ENCODE data around the gene TMEM255A.

TMEM255A gene

GRCh38 chrX:120281021-120281624 lies 30.1 kb downstream of the TMEM255A start:
- H3K4me2 ChIP-seq (ENCODE audit: insufficient read depth, low read length, poor library complexity, severe bottlenecking): no peak overlapping the region
- no peak overlapping the region for H3K4me3 ChIP-seq (ENCODE audit: low read length in 2 of 2)
- H4K8ac ChIP-seq (ENCODE audit: low read depth, low read length): no peak overlapping the region
- H3K4ac ChIP-seq (ENCODE audit: low read length): no peak overlapping the region
- H3K36me3 ChIP-seq (replicated peaks in 1 of 2; ENCODE audit: control insufficient read depth in 2 of 2, insufficient read depth in 2 of 2, low read length in 2 of 2): no peaks in the 10 kb centered on the region
- no peak overlapping the region for H2BK120ac ChIP-seq (ENCODE audit: low read depth, low read length)
- H2AK5ac ChIP-seq (ENCODE audit: low read depth, low read length): no peak overlapping the region
- no CpG with 5 or more reads among the region's 10 CpGs for WGBS, 2 donors (ENCODE audit: extremely low coverage in 2 of 2, insufficient read length in 2 of 2, insufficient replicate concordance in 1 of 2)
- no peak overlapping the region for H2BK15ac ChIP-seq (ENCODE audit: low read length)
- no peaks in the 10 kb centered on the region for H3K9me3 ChIP-seq (replicated peaks in 1 of 2; ENCODE audit: control insufficient read depth in 2 of 2, insufficient read depth in 1 of 2, low read depth in 1 of 2, low read length in 2 of 2)
- H3K27me3 ChIP-seq (ENCODE audit: control insufficient read depth in 3 of 3, insufficient read depth in 3 of 3, low read depth in 1 of 3, low read length in 3 of 3): peaks cover 0 to 50% (median 0%) of the 10 kb centered on the region in 3 experiments
- no peak overlapping the region for H2BK5ac ChIP-seq (ENCODE audit: low read length)
- DNase-seq (ENCODE audit: low spot score): no peak
- no peak overlapping the region for H3K9ac ChIP-seq (ENCODE audit: low read depth, low read length, poor library complexity)
- no peak overlapping the region for H3K23ac ChIP-seq (ENCODE audit: low read depth, low read length, poor library complexity)
- no peak overlapping the region for H3K14ac ChIP-seq (ENCODE audit: low read length)
- H3K27ac ChIP-seq (replicated peaks; ENCODE audit: low read length): no peak overlapping the region
- no peak overlapping the region for H4K91ac ChIP-seq (ENCODE audit: low read depth, low read length, poor library complexity)
- no peak overlapping the region for H2BK12ac ChIP-seq (ENCODE audit: low read length)
- H3K18ac ChIP-seq (ENCODE audit: low read length): no peak overlapping the region
- H2AFZ ChIP-seq (ENCODE audit: low read length): no peak overlapping the region
- H3K79me1 ChIP-seq (ENCODE audit: low read depth, low read length): no peaks in the 10 kb centered on the region
- no peaks in the 10 kb centered on the region for H3K4me1 ChIP-seq (ENCODE audit: control insufficient read depth in 2 of 2, insufficient read depth in 1 of 2, low read depth in 1 of 2, low read length in 2 of 2)

GRCh38 chrX:120274958-120275357 lies 36.3 kb downstream of the TMEM255A start:
- peaks cover 0 to 9% (median 0%) of the 10 kb centered on the region in 3 experiments for H3K27me3 ChIP-seq (ENCODE audit: control insufficient read depth in 3 of 3, insufficient read depth in 3 of 3, low read depth in 1 of 3, low read length in 3 of 3)
- no peak overlapping the region for H3K23ac ChIP-seq (ENCODE audit: low read depth, low read length, poor library complexity)
- no peak overlapping the region for H2BK5ac ChIP-seq (ENCODE audit: low read length)
- no peak overlapping the region for H3K14ac ChIP-seq (ENCODE audit: low read length)
- DNase-seq (ENCODE audit: low spot score): no peak
- H2BK15ac ChIP-seq (ENCODE audit: low read length): no peak overlapping the region
- no peak overlapping the region for H3K9ac ChIP-seq (ENCODE audit: low read depth, low read length, poor library complexity)
- no peak overlapping the region for H3K18ac ChIP-seq (ENCODE audit: low read length)
- H4K8ac ChIP-seq (ENCODE audit: low read depth, low read length): no peak overlapping the region
- H2BK12ac ChIP-seq (ENCODE audit: low read length): no peak overlapping the region
- no peak overlapping the region for H3K4ac ChIP-seq (ENCODE audit: low read length)
- H3K27ac ChIP-seq (replicated peaks; ENCODE audit: low read length): no peak overlapping the region
- no CpG with 5 or more reads among the region's 2 CpGs for WGBS, 2 donors (ENCODE audit: extremely low coverage in 2 of 2, insufficient read length in 2 of 2, insufficient replicate concordance in 1 of 2)
- H3K79me1 ChIP-seq (ENCODE audit: low read depth, low read length): no peaks in the 10 kb centered on the region
- no peak overlapping the region for H3K4me2 ChIP-seq (ENCODE audit: insufficient read depth, low read length, poor library complexity, severe bottlenecking)
- H3K9me3 ChIP-seq (replicated peaks in 1 of 2; ENCODE audit: control insufficient read depth in 2 of 2, insufficient read depth in 1 of 2, low read depth in 1 of 2, low read length in 2 of 2): no peaks in the 10 kb centered on the region
- no peak overlapping the region for H3K4me3 ChIP-seq (ENCODE audit: low read length in 2 of 2)
- no peaks in the 10 kb centered on the region for H3K36me3 ChIP-seq (replicated peaks in 1 of 2; ENCODE audit: control insufficient read depth in 2 of 2, insufficient read depth in 2 of 2, low read length in 2 of 2)
- H3K4me1 ChIP-seq (ENCODE audit: control insufficient read depth in 2 of 2, insufficient read depth in 1 of 2, low read depth in 1 of 2, low read length in 2 of 2): peaks cover 3 to 5% of the 10 kb centered on the region in 2 donors
- no peak overlapping the region for H2AK5ac ChIP-seq (ENCODE audit: low read depth, low read length)
- H2AFZ ChIP-seq (ENCODE audit: low read length): no peak overlapping the region
- H4K91ac ChIP-seq (ENCODE audit: low read depth, low read length, poor library complexity): no peak overlapping the region
- H2BK120ac ChIP-seq (ENCODE audit: low read depth, low read length): no peak overlapping the region

- no peak overlapping the region for H3K9ac ChIP-seq (ENCODE audit: low read depth, low read length, poor library complexity)
- H3K4me2 ChIP-seq (ENCODE audit: insufficient read depth, low read length, poor library complexity, severe bottlenecking): no peak overlapping the region
- H3K23ac ChIP-seq (ENCODE audit: low read depth, low read length, poor library complexity): no peak overlapping the region
- no peak for DNase-seq (ENCODE audit: low spot score)
- no peaks in the 10 kb centered on the region for H3K79me1 ChIP-seq (ENCODE audit: low read depth, low read length)
- peaks cover 0 to 4% (median 0%) of the 10 kb centered on the region in 3 experiments for H3K27me3 ChIP-seq (ENCODE audit: control insufficient read depth in 3 of 3, insufficient read depth in 3 of 3, low read depth in 1 of 3, low read length in 3 of 3)
- no peak overlapping the region for H3K27ac ChIP-seq (replicated peaks; ENCODE audit: low read length)
- H3K4me3 ChIP-seq (ENCODE audit: low read length in 2 of 2): no peak overlapping the region
- H2AFZ ChIP-seq (ENCODE audit: low read length): no peak overlapping the region
- H3K14ac ChIP-seq (ENCODE audit: low read length): no peak overlapping the region
- H3K36me3 ChIP-seq (replicated peaks in 1 of 2; ENCODE audit: control insufficient read depth in 2 of 2, insufficient read depth in 2 of 2, low read length in 2 of 2): no peaks in the 10 kb centered on the region
- H3K4me1 ChIP-seq (ENCODE audit: control insufficient read depth in 2 of 2, insufficient read depth in 1 of 2, low read depth in 1 of 2, low read length in 2 of 2): peaks cover 3 to 6% of the 10 kb centered on the region in 2 donors
- no peak overlapping the region for H4K91ac ChIP-seq (ENCODE audit: low read depth, low read length, poor library complexity)
- H2AK5ac ChIP-seq (ENCODE audit: low read depth, low read length): no peak overlapping the region
- H2BK120ac ChIP-seq (ENCODE audit: low read depth, low read length): no peak overlapping the region
- WGBS, 2 donors (ENCODE audit: extremely low coverage in 2 of 2, insufficient read length in 2 of 2, insufficient replicate concordance in 1 of 2): no CpG with 5 or more reads among the region's 2 CpGs
- H3K9me3 ChIP-seq (replicated peaks in 1 of 2; ENCODE audit: control insufficient read depth in 2 of 2, insufficient read depth in 1 of 2, low read depth in 1 of 2, low read length in 2 of 2): no peaks in the 10 kb centered on the region
- no peak overlapping the region for H4K8ac ChIP-seq (ENCODE audit: low read depth, low read length)
- no peak overlapping the region for H2BK12ac ChIP-seq (ENCODE audit: low read length)
- no peak overlapping the region for H2BK15ac ChIP-seq (ENCODE audit: low read length)
- no peak overlapping the region for H3K18ac ChIP-seq (ENCODE audit: low read length)
- no peak overlapping the region for H3K4ac ChIP-seq (ENCODE audit: low read length)
- no peak overlapping the region for H2BK5ac ChIP-seq (ENCODE audit: low read length)
Measured at GRCh38 chrX:120274145-120274544, 37.1 kb downstream of the TMEM255A start.

GRCh38 chrX:120271218-120271617 lies 40.0 kb downstream of the TMEM255A start:
- Histone ChIP-seq H3K4me2 (ENCODE audit: insufficient read depth, low read length, poor library complexity, severe bottlenecking) (no peak overlapping the region), H3K36me3 (replicated peaks in 1 of 2; ENCODE audit: control insufficient read depth in 2 of 2, insufficient read depth in 2 of 2, low read length in 2 of 2) (no peaks in the 10 kb centered on the region), H3K14ac (ENCODE audit: low read length) (no peak overlapping the region), H2BK15ac (ENCODE audit: low read length) (no peak overlapping the region), H4K91ac (ENCODE audit: low read depth, low read length, poor library complexity) (no peak overlapping the region), H3K79me1 (ENCODE audit: low read depth, low read length) (no peaks in the 10 kb centered on the region), H3K23ac (ENCODE audit: low read depth, low read length, poor library complexity) (no peak overlapping the region), H2AK5ac (ENCODE audit: low read depth, low read length) (no peak overlapping the region), H3K27ac (replicated peaks; ENCODE audit: low read length) (no peak overlapping the region), H3K27me3 (ENCODE audit: control insufficient read depth in 3 of 3, insufficient read depth in 3 of 3, low read depth in 1 of 3, low read length in 3 of 3) (no peaks in the 10 kb centered on the region), H3K9me3 (replicated peaks in 1 of 2; ENCODE audit: control insufficient read depth in 2 of 2, insufficient read depth in 1 of 2, low read depth in 1 of 2, low read length in 2 of 2) (no peaks in the 10 kb centered on the region), H3K9ac (ENCODE audit: low read depth, low read length, poor library complexity) (no peak overlapping the region), H2BK5ac (ENCODE audit: low read length) (no peak overlapping the region), H3K4me1 (ENCODE audit: control insufficient read depth in 2 of 2, insufficient read depth in 1 of 2, low read depth in 1 of 2, low read length in 2 of 2) (peaks cover 3 to 6% of the 10 kb centered on the region in 2 donors), H3K18ac (ENCODE audit: low read length) (no peak overlapping the region), H3K4ac (ENCODE audit: low read length) (no peak overlapping the region), H2BK12ac (ENCODE audit: low read length) (no peak overlapping the region), H3K4me3 (ENCODE audit: low read length in 2 of 2) (no peak overlapping the region), H2AFZ (ENCODE audit: low read length) (no peak overlapping the region), H2BK120ac (ENCODE audit: low read depth, low read length) (no peak overlapping the region), H4K8ac (ENCODE audit: low read depth, low read length) (no peak overlapping the region)
- no CpG with 5 or more reads among the region's 2 CpGs for WGBS, 2 donors (ENCODE audit: extremely low coverage in 2 of 2, insufficient read length in 2 of 2, insufficient replicate concordance in 1 of 2)
- DNase-seq (ENCODE audit: low spot score): no peak
